Measurements from ENCODE around the gene ST3GAL4. TPM values are rescaled to one million over a fixed set of nuclear protein-coding genes. Genes with fewer than 3 reads are reported as not detected.

Gene ST3GAL4
- total RNA-seq, 1 experiment from 2014 or later, result 13.6 TPM

- Histone ChIP-seq H4K20me1 (ENCODE audit: control insufficient read depth, insufficient read depth, insufficient read length) (no peaks in the 10 kb centered on the region), H2BK120ac (ENCODE audit: low read depth, low read length, poor library complexity, severe bottlenecking) (no peak overlapping the region), H2BK12ac (ENCODE audit: insufficient read length, low read depth, low read length) (no peak overlapping the region), H2AK5ac (ENCODE audit: insufficient read length, low read length) (no peak overlapping the region), H2AFZ (ENCODE audit: low read length) (no peak overlapping the region), H3K4ac (ENCODE audit: low read depth, low read length) (no peak overlapping the region), H3K23me2 (ENCODE audit: insufficient read length, low read depth, low read length, poor library complexity, severe bottlenecking) (no peaks in the 10 kb centered on the region), H3K79me1 (ENCODE audit: insufficient read depth, low read depth, low read length, poor library complexity, severe bottlenecking) (no peaks in the 10 kb centered on the region), H3K27ac (ENCODE audit: insufficient read length, low read depth, low read length) (no peak overlapping the region), H3K9me3 (ENCODE audit: control insufficient read depth, low read depth, low read length) (no peaks in the 10 kb centered on the region), H3K9ac (ENCODE audit: extremely low read depth, insufficient read length, low read length) (no peak overlapping the region), H2BK5ac (ENCODE audit: insufficient read length, low read length) (no peak overlapping the region), H3K14ac (ENCODE audit: insufficient read depth, low read length) (no peak overlapping the region), H2BK15ac (ENCODE audit: low read depth, low read length) (no peak overlapping the region), H3K27me3 (ENCODE audit: insufficient read depth, low read length) (no peaks in the 10 kb centered on the region), H4K5ac (ENCODE audit: insufficient read length, low read depth, low read length) (no peak overlapping the region), H3T11ph (ENCODE audit: low read length) (no peak overlapping the region), H4K91ac (ENCODE audit: insufficient read length, low read depth, low read length) (no peak overlapping the region), H4K8ac (replicated peaks; ENCODE audit: insufficient read length, low read depth, low read length) (no peak overlapping the region), H3K4me2 (ENCODE audit: insufficient read depth, insufficient read length, low read length) (no peak overlapping the region), H3K79me2 (ENCODE audit: insufficient read depth, low read length) (no peaks in the 10 kb centered on the region), H3K4me1 (ENCODE audit: insufficient read depth, low read length) (no peaks in the 10 kb centered on the region; the same call in 1 of the 2 replicates), H2BK20ac (ENCODE audit: low read depth, low read length, poor library complexity, severe bottlenecking) (no peak overlapping the region), H3K56ac (ENCODE audit: insufficient read length, low read depth, low read length) (no peak overlapping the region), H3K18ac (ENCODE audit: insufficient read length, low read depth, low read length) (no peak overlapping the region), H3K23ac (ENCODE audit: insufficient read length, low read depth, low read length) (no peak overlapping the region)
- H3K4me3 Mint-ChIP-seq, result no peak overlapping the region
- H3K9me3 Mint-ChIP-seq, result no peaks in the 10 kb centered on the region
- no peaks in the 10 kb centered on the region for H3K27me3 Mint-ChIP-seq (ENCODE audit: low read depth)
- peaks cover 0 to 4% of the 10 kb centered on the region in 2 experiments; a peak in 1 of 4 replicates for H3K4me1 Mint-ChIP-seq
- H3K36me3 Mint-ChIP-seq (ENCODE audit: insufficient read depth in 1 of 3, low read depth in 3 of 3), result 0 out of 7 replicates have a peak, but pooled peaks cover 0 to 3% (median 2%) of the 10 kb centered on the region in 3 experiments
- H3K27ac Mint-ChIP-seq, result no peak overlapping the region
- WGBS (ENCODE audit: extremely low coverage, insufficient read length, low lambda C conversion rate), result no CpG with 5 or more reads among the region's 3 CpGs
- no peak for DNase-seq
- no peak for TF ChIP-seq CTCF (conservative IDR thresholded peaks at IDR 0.05)
Observed at GRCh38 chr11:126322996-126323395, 32.5 kb upstream of the ST3GAL4 start.

All from H9 (cell line).